Naive thymus-derived CD4-positive, alpha-beta T cell (primary cell): ENCODE data around the gene NAA50. TPM values are rescaled to one million over a fixed set of nuclear protein-coding genes. Genes with fewer than 3 reads are reported as not detected.

ENCODE experiments used
- ATAC-seq: fragments of 150-1000 bp; cut with Tn5 transposase; 2 replicates; pipeline ENCODE4 v1.10.0; 2021; ENCODE audit warnings: mild to moderate bottlenecking, moderate library complexity
- CTCF ChIA-PET: fragments of 350-600 bp; sonication (Branson Sonifier 250); formaldehyde crosslinking; loops from one replicate; lab custom pipeline; 2021; ENCODE audit warnings: antibody characterized with exemption; lab: Charles Lee
- POLR2A ChIA-PET: fragments of 350-600 bp; sonication (Branson Sonifier 250); formaldehyde crosslinking; loops from one replicate; lab custom pipeline; 2021; ENCODE audit warnings: antibody characterized with exemption, inconsistent platforms; lab: Charles Lee
- DNase-seq, 9 donors: peaks; one replicate each; pipeline versions ENCODE4 v3.0.0 to v3.0.0-alpha.2; 2020 to 2022; ENCODE audit warnings: mixed read lengths in 1 of 9
- H3K27ac ChIP-seq: one replicate; pipeline ENCODE4 v1.7.0; 2013; ENCODE audit warnings: mild to moderate bottlenecking, low read depth, low read length, moderate library complexity
- H3K27me3 ChIP-seq, 2 donors: one replicate each; pipeline ENCODE4 v1.7.0; 2013; ENCODE audit warnings: low read length in 2 of 2, mild to moderate bottlenecking in 2 of 2, moderate library complexity in 2 of 2; ENCODE audit not compliant: control insufficient read depth in 2 of 2, insufficient read depth in 2 of 2
- H3K36me3 ChIP-seq, 3 experiments: 1 replicate in 2 of 3; 2 replicates in 1 of 3; pipeline ENCODE4 v1.7.0; 2013; ENCODE audit warnings: low read length in 3 of 3, mild to moderate bottlenecking in 3 of 3, moderate library complexity in 1 of 3; ENCODE audit not compliant: insufficient read depth in 3 of 3, control insufficient read depth in 2 of 3
- H3K4me1 ChIP-seq, 2 donors: one replicate each; pipeline ENCODE4 v1.7.0; 2013; ENCODE audit warnings: low read length in 2 of 2, mild to moderate bottlenecking in 2 of 2, moderate library complexity in 1 of 2; ENCODE audit not compliant: control insufficient read depth in 2 of 2, insufficient read depth in 2 of 2
- H3K4me3 ChIP-seq: 2 replicates; pipeline ENCODE4 v1.7.0; 2013; ENCODE audit warnings: mild to moderate bottlenecking, low read length
- H3K9me3 ChIP-seq, 3 experiments: 1 replicate in 2 of 3; 2 replicates in 1 of 3; pipeline ENCODE4 v1.7.0; 2013; ENCODE audit warnings: low read length in 3 of 3; ENCODE audit not compliant: control insufficient read depth in 2 of 3
- H3K27ac Mint-ChIP-seq, 9 donors: one replicate each; pipeline ENCODE4 v1.8.0; 2020 to 2022; ENCODE audit warnings: mixed read lengths in 9 of 9, mild to moderate bottlenecking in 8 of 9, moderate library complexity in 5 of 9, inconsistent platforms in 2 of 9
- H3K27me3 Mint-ChIP-seq, 5 donors: one replicate each; pipeline ENCODE4 v1.8.0; 2021 to 2022; ENCODE audit warnings: mixed read lengths in 5 of 5, mild to moderate bottlenecking in 1 of 5
- H3K36me3 Mint-ChIP-seq, 5 donors: one replicate each; pipeline ENCODE4 v1.8.0; 2020 to 2022; ENCODE audit warnings: mixed read lengths in 5 of 5, mild to moderate bottlenecking in 3 of 5, inconsistent platforms in 1 of 5
- H3K4me1 Mint-ChIP-seq, 7 donors: one replicate each; pipeline ENCODE4 v1.8.0; 2020 to 2022; ENCODE audit warnings: mixed read lengths in 7 of 7, mild to moderate bottlenecking in 3 of 7, inconsistent platforms in 1 of 7
- H3K4me3 Mint-ChIP-seq, 10 donors: one replicate each; pipeline ENCODE4 v1.8.0; 2020 to 2022; ENCODE audit warnings: mild to moderate bottlenecking in 10 of 10, mixed read lengths in 10 of 10, moderate library complexity in 6 of 10, inconsistent platforms in 2 of 10
- H3K9me3 Mint-ChIP-seq, 11 donors: one replicate each; pipeline ENCODE4 v1.8.0; 2020 to 2022; ENCODE audit warnings: mixed read lengths in 11 of 11, mild to moderate bottlenecking in 4 of 11, inconsistent platforms in 1 of 11, moderate library complexity in 1 of 11
- intact Hi-C, 2 donors: fragments of 100-400 bp; cut with micrococcal nuclease; formaldehyde crosslinking; loops; one replicate each; pipeline ENCODE4 v1.15.1; 2023
- polyA plus RNA-seq, 2 donors: library from polyadenylated mRNA; unstranded; fragments of 300-500 nt; fragmentation: Illumina TruSeq; gene quantifications; one replicate each; pipeline ENCODE4 v1.2.3, GENCODE V29; 2021
- total RNA-seq, 6 experiments: library from RNA in 5 of 6; stranded (reverse) in 5 of 6; gene quantifications; 1 replicate in 5 of 6; 2 replicates in 1 of 6; pipeline ENCODE4 v1.2.3 and lab custom pipeline; 2021 to 2026

Gene NAA50
- total and polyA plus RNA-seq, 7 experiments from 2014 or later = 38.2 to 89.9 (median 51.1) TPM

DNA sequence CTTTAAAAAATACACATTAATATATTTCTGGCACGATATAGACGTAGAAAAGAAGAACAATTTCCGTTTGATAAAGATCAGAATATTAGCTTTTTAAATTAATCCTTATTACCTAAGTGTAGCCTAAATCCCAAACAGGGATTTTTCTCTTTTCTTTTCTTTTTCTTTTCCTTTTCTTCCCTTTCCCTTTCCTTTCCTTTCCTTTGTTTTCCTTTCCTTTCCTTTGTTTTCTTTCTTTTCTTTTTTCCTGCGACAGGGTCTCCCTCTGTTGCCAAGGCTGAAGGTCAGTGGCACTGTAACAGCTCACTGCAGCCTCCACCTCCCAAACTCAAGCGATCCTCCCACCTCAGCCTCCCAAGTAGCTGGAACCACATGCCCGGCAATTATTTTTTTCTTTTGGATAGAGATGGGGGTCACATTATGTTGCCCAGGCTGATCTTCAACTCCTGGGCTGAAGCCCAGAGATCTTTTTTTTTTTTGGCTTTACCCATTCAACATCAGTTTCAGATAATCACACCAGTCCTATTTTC is 47.8 kb downstream of the NAA50 start:
- Mint-ChIP-seq H3K27ac (peak overlapping the region in 1 of 9 donors; percentile 34), H3K4me3 (peak overlapping the region in 2 of 10 donors; percentile 69 to 76), H3K27me3 (no peaks in the 10 kb centered on the region), H3K9me3 (no peaks in the 10 kb centered on the region), H3K36me3 (peaks cover 0 to 7% (median 0%) of the 10 kb centered on the region in 5 donors), H3K4me1 (peaks cover 21 to 31% (median 23%) of the 10 kb centered on the region in 7 donors)
- no peaks in the 10 kb centered on the region for H3K27me3 ChIP-seq
- H3K4me3 ChIP-seq = peak overlapping the region; percentile 82
- no peaks in the 10 kb centered on the region for H3K36me3 ChIP-seq
- ChIA-PET POLR2A (interaction anchor here (0.6 to 5.7 kb wide), 8 partner anchors 13 to 270 kb away, joined by 3 to 69 read pairs (median 4); partner anchors contain the start of genes ATP6V1A, NAA50 and SPICE1), CTCF (interaction anchor here (0.7 to 4.0 kb wide), 2 partner anchors 48 to 455 kb away, joined by 3 to 15 read pairs; partner anchors contain the start of genes ATP6V1A and NAA50)
- H3K27ac ChIP-seq = peak overlapping the region; percentile 86
- H3K4me1 ChIP-seq = peaks cover 11 to 27% of the 10 kb centered on the region in 2 donors
- ATAC-seq (no peak), DNase-seq (no peak)
- no peaks in the 10 kb centered on the region for H3K9me3 ChIP-seq
- intact Hi-C loops = loop anchor here (5.0 to 10.0 kb wide), 4 partner anchors 514 to 1573 kb away; partner anchors contain the start of gene GTPBP8 (in 1 of the 2)

DNA sequence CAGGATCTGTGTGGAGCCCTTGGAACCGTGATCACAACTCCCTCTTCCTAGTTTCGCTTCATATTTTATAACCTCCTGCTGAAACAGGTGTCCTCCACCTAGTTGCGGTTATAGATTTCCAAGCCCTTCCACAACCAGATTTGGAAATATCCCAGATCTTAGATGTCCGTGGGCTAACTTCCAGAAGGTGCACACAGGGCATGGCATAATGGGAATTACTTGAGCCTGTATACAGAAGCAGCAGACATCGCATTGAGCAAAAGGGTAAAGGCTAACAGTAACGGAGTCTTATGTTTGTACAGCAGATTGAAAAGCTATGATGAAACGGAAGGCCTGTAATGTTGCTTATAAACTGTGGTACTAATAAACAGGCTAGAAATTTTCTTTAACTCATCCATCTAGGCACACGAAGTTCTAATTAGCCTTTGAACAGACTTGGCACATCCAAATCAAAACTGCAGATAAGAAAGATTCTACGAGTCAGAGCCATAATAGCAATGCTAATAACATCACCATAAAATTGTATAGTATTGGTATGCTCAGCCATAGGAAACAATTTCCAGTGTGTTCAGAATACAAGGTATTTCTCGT is 48.5 kb downstream of the NAA50 start:
- no peak overlapping the region for H3K27ac Mint-ChIP-seq
- intact Hi-C loops = loop anchor here (1.0 to 10.0 kb wide), 9 partner anchors 39 to 1573 kb away; partner anchors contain the start of genes GTPBP8 (in 1 of the 2) and ZDHHC23 (in 1 of the 2)
- Histone ChIP-seq H3K9me3 (no peaks in the 10 kb centered on the region), H3K27ac (peak overlapping the region; percentile 86), H3K4me1 (peaks cover 11 to 27% of the 10 kb centered on the region in 2 donors), H3K4me3 (peak overlapping the region; percentile 82), H3K27me3 (no peaks in the 10 kb centered on the region), H3K36me3 (no peaks in the 10 kb centered on the region)
- no peaks in the 10 kb centered on the region for H3K27me3 Mint-ChIP-seq
- peak in 1 of 9 donors; percentile 27 for DNase-seq
- peaks cover 23 to 36% (median 29%) of the 10 kb centered on the region in 7 donors for H3K4me1 Mint-ChIP-seq
- no peak overlapping the region for H3K4me3 Mint-ChIP-seq
- ChIA-PET CTCF (interaction anchor here (4.0 kb wide), 1 partner anchor 48 kb away, joined by 15 read pairs; the partner anchor contains the start of genes ATP6V1A and NAA50), POLR2A (interaction anchor here (0.6 to 5.7 kb wide), 5 partner anchors 29 to 974 kb away, joined by 3 to 69 read pairs (median 3); partner anchors contain the start of genes ATP6V1A and NAA50)
- no peaks in the 10 kb centered on the region for H3K9me3 Mint-ChIP-seq
- no peak for ATAC-seq
- peaks cover 0 to 10% (median 0%) of the 10 kb centered on the region in 5 donors for H3K36me3 Mint-ChIP-seq

DNA sequence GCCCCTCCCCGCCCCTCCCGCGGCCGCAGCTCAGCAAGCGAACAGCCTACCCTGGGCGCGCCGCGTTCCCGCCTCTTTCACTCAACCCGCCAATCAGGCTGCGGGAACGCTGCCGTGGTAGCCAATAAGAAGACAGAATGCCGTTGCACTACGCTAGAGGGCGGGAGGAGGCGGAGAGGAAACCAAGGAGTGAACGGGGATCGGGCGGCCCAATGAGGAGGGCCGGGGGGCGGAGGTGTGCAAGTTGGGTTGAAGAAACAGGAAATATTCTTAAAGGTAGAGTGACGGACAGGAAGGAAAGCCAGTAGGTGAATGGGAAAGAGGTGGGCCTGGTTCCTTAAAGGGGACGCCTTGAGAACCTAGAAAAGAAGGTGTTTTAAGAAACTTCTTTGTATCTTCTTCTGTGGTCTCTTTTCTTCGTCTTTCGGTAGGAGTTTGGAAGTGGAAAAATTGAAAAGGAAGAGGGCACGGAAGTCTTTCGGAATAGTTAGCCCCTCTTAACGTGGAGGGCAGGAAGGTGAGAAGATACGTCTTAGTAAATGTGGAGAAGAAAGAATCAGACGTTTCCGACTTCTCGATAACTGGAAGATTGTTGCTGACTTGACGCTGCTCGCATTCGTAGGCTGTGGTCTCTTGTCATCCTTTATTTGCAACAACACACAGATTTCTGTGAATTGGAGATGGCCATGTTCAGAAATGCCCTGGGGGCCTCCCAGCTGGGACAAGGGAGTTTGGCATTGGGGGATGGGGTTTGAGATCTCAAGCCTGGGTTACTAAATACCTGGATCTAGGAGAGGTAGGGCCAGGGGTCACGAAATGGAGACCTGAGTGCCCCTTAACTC is 49.2 kb downstream of the NAA50 start:
- peaks cover 23 to 36% (median 29%) of the 10 kb centered on the region in 7 donors for H3K4me1 Mint-ChIP-seq
- no peaks in the 10 kb centered on the region for H3K27me3 Mint-ChIP-seq
- H3K36me3 Mint-ChIP-seq = peaks cover 0 to 10% (median 0%) of the 10 kb centered on the region in 5 donors
- H3K9me3 Mint-ChIP-seq = no peaks in the 10 kb centered on the region
- H3K27ac ChIP-seq = peak overlapping the region; percentile 99
- H3K9me3 ChIP-seq = no peaks in the 10 kb centered on the region
- H3K36me3 ChIP-seq = no peaks in the 10 kb centered on the region
- POLR2A ChIA-PET = interaction anchor here (0.8 to 5.7 kb wide), 12 partner anchors 22 to 678 kb away, joined by 3 to 69 read pairs (median 4); partner anchors contain the start of genes ATP6V1A, NAA50 and SPICE1
- H3K27me3 ChIP-seq = no peaks in the 10 kb centered on the region
- peak overlapping the region; percentile 82 for H3K4me3 ChIP-seq
- CTCF ChIA-PET = interaction anchor here (1.3 to 4.0 kb wide), 3 partner anchors 10 to 183 kb away, joined by 3 to 15 read pairs (median 4); partner anchors contain the start of genes ATP6V1A and NAA50
- intact Hi-C loops = loop anchor here (1.0 to 10.0 kb wide), 18 partner anchors 40 to 1572 kb away; partner anchors contain the start of genes CCDC191 (in 2 of the 2), NAA50 (in 2 of the 2), QTRT2 (in 2 of the 2) and SLC35A5 (in 2 of the 2)
- no peak overlapping the region for H3K27ac Mint-ChIP-seq
- peak; percentile 96 to 100 (median 99) for DNase-seq
- H3K4me3 Mint-ChIP-seq = no peak overlapping the region
- peaks cover 11 to 27% of the 10 kb centered on the region in 2 donors for H3K4me1 ChIP-seq
- peak; percentile 93 for ATAC-seq

DNA sequence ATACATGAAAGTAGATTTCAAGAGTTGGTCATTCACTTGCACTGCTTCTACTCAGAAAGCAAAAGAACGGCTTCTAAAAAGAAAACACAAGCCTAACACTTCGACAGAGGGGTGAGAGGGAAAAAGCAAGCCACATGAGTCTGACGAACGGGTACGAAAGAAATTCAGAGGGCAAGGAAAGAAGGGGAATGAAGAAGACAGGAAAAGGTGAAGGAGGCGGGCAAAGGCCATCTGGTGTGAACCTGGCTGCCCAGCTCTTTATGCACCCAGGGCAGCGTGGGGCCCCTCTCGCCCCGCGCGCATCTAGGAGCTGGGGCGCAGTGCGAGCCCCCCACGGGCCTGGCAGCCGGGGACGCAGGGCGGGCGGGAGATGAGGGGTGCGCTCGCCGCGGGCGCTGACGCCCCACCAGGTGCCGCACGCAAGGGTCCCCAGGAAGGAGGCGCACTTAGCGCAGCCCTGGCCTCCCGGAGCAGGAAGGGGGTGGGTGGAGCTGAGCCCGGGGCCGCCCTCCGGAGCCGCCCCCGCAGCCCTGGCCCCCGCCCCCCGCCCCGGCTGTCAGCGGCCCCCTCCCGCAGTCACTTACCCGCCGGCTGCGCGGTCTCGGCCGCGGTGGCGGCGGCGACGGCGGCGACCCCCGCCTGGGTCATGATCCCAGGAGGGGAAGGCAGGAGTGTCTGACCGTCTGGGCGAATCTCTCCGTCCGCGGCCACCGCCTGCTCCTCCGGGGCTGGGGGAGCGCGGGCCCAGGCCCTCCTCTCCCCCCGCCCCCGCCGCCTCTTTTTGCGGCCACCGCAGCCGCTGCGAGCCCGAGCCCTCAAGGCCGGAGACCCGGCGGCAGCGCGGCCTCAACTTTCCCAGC is 50.0 kb downstream of the NAA50 start, which contains the start of gene USF3:
Gene USF3 (minus strand): TSS at position 857 of the 860 bp plus-strand sequence. CDS start 21,764 bp downstream, outside the sequence.
- Histone ChIP-seq H3K27ac (peak within 1 kb of the TSS; percentile 99), H3K36me3 (no peaks in the 10 kb centered on the region), H3K4me3 (peak within 1 kb of the TSS; percentile 82), H3K9me3 (no peaks in the 10 kb centered on the region), H3K27me3 (no peaks in the 10 kb centered on the region), H3K4me1 (peaks cover 11 to 27% of the 10 kb centered on the region in 2 donors)
- peak; percentile 81 for ATAC-seq
- peak within 1 kb of the TSS; percentile 87 to 100 (median 98) for H3K27ac Mint-ChIP-seq
- H3K4me3 Mint-ChIP-seq = peak within 1 kb of the TSS; percentile 91 to 100 (median 96)
- intact Hi-C loops = loop anchor here (1.0 to 10.0 kb wide), 15 partner anchors 41 to 1571 kb away; partner anchors contain the start of genes CCDC191 (in 2 of the 2), NAA50 (in 2 of the 2), QTRT2 (in 2 of the 2) and SLC35A5 (in 2 of the 2)
- POLR2A ChIA-PET = interaction anchor here (0.5 to 5.7 kb wide), 14 partner anchors 23 to 677 kb away, joined by 3 to 69 read pairs (median 4); partner anchors contain the start of genes ATP6V1A, NAA50 and SPICE1
- peak; percentile 66 to 87 (median 82) for DNase-seq
- H3K9me3 Mint-ChIP-seq = no peaks in the 10 kb centered on the region
- CTCF ChIA-PET = interaction anchor here (1.3 to 1.4 kb wide), 2 partner anchors 9 to 182 kb away, joined by 3 to 4 read pairs; no protein-coding TSS in a partner anchor
- peaks cover 0 to 12% (median 0%) of the 10 kb centered on the region in 5 donors for H3K36me3 Mint-ChIP-seq
- H3K4me1 Mint-ChIP-seq = peaks cover 23 to 36% (median 29%) of the 10 kb centered on the region in 7 donors
- H3K27me3 Mint-ChIP-seq = no peaks in the 10 kb centered on the region

DNA sequence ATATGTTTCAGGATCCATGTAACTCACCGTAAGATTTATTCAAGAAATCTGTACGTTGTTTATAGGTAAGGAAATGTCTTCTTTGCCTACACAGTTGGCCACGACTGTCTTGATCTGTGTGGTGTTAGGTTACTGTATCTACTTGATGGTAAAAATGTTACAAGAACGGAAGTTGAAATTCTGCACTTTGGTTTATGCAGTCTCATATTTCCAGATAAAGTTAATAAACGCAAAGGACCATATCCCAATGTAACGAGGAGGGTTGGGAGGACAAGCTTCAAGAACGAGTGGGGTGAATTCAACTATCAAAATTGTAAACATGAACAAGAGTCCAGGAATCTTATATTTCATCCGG is 50.6 kb downstream of the NAA50 start:
- CTCF ChIA-PET = interaction anchor here (1.3 to 1.4 kb wide), 2 partner anchors 8 to 181 kb away, joined by 3 to 4 read pairs; no protein-coding TSS in a partner anchor
- Mint-ChIP-seq H3K4me3 (peak overlapping the region; percentile 91 to 100 (median 96)), H3K27ac (peak overlapping the region; percentile 87 to 100 (median 98)), H3K9me3 (no peaks in the 10 kb centered on the region), H3K27me3 (no peaks in the 10 kb centered on the region), H3K36me3 (peaks cover 0 to 12% (median 0%) of the 10 kb centered on the region in 5 donors), H3K4me1 (peaks cover 23 to 36% (median 29%) of the 10 kb centered on the region in 7 donors)
- no peak for ATAC-seq
- Histone ChIP-seq H3K27ac (peak overlapping the region; percentile 99), H3K4me1 (peaks cover 11 to 27% of the 10 kb centered on the region in 2 donors), H3K27me3 (no peaks in the 10 kb centered on the region), H3K9me3 (no peaks in the 10 kb centered on the region), H3K4me3 (peak overlapping the region; percentile 81), H3K36me3 (no peaks in the 10 kb centered on the region)
- intact Hi-C loops = loop anchor here (5.0 to 10.0 kb wide), 4 partner anchors 517 to 1571 kb away; partner anchors contain the start of gene GTPBP8 (in 1 of the 2)
- DNase-seq = peak in 5 of 9 donors; percentile 13 to 21 (median 14)
- POLR2A ChIA-PET = interaction anchor here (0.5 to 5.7 kb wide), 12 partner anchors 23 to 676 kb away, joined by 3 to 69 read pairs (median 4); partner anchors contain the start of genes ATP6V1A, NAA50 and SPICE1
